ENCODE measurements around the gene SEL1L2. TPM values are rescaled to one million over a fixed set of nuclear protein-coding genes. Genes with fewer than 3 reads are reported as not detected.

The SEL1L2 gene, protein sequence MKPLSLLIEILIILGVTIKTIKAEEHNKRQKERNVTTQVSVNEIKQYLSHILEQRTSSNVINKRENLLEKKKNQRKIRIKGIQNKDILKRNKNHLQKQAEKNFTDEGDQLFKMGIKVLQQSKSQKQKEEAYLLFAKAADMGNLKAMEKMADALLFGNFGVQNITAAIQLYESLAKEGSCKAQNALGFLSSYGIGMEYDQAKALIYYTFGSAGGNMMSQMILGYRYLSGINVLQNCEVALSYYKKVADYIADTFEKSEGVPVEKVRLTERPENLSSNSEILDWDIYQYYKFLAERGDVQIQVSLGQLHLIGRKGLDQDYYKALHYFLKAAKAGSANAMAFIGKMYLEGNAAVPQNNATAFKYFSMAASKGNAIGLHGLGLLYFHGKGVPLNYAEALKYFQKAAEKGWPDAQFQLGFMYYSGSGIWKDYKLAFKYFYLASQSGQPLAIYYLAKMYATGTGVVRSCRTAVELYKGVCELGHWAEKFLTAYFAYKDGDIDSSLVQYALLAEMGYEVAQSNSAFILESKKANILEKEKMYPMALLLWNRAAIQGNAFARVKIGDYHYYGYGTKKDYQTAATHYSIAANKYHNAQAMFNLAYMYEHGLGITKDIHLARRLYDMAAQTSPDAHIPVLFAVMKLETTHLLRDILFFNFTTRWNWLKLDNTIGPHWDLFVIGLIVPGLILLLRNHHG
- total RNA-seq (1 to 10 TPM in 2 of 7 donors, under 1 TPM in 2, not detected in 3; 0.73 to 9.2 (median 2.8) TPM), polyA plus RNA-seq (1 to 10 TPM; 2.8 to 9.3 TPM)
- long read RNA-seq, donor 1 = 0 reads
- long read RNA-seq, donor 2, partial matches to known transcripts = 0 of 12 reads
- long read RNA-seq, donor 2, other reads (novel, unspliced or antisense) = 12 of 12 reads
- long read RNA-seq, donor 3, partial matches to known transcripts = 1 of 1 reads
- long read RNA-seq, donor 3, other reads (novel, unspliced or antisense) = 0 of 1 reads

DNA sequence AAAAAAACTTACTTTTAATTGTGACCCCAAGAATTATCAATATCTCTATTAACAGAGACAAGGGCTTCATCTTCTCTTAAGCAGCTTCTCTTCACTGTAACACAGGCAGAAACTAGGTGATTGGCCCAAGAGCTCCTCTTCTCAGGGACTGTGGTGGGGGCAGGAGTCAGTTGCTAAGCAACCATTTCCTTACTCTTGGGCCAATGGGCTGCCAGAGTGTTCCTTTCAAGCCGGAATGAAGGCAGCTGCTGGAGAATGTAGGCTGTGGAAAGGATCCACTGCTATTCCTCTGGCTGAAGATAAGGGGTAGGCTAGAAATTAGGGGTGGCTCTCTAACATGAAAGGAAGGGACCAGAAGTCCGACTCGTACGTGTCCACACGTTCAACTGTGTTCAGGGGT is at the start of gene SEL1L2:
Gene SEL1L2, minus strand, starts transcription at position 150 of the 400 bp plus-strand sequence. Its CDS starts 80 bp downstream, at position 70.
- Histone ChIP-seq H3K36me3 (no peaks in the 10 kb centered on the region), H3K27me3 (no peaks in the 10 kb centered on the region), H3K27ac (no peak within 1 kb of the TSS), H3K4me1 (ENCODE audit: insufficient read depth) (no peaks in the 10 kb centered on the region), H3K9me3 (peaks cover 2 to 4% of the 10 kb centered on the region in 2 donors), H3K4me3 (no peak within 1 kb of the TSS)
- WGBS, 3 donors = 39 to 46% (median 42%) methylated on average over 5 of the region's 5 CpGs
- TF ChIP-seq, protein P1, sequence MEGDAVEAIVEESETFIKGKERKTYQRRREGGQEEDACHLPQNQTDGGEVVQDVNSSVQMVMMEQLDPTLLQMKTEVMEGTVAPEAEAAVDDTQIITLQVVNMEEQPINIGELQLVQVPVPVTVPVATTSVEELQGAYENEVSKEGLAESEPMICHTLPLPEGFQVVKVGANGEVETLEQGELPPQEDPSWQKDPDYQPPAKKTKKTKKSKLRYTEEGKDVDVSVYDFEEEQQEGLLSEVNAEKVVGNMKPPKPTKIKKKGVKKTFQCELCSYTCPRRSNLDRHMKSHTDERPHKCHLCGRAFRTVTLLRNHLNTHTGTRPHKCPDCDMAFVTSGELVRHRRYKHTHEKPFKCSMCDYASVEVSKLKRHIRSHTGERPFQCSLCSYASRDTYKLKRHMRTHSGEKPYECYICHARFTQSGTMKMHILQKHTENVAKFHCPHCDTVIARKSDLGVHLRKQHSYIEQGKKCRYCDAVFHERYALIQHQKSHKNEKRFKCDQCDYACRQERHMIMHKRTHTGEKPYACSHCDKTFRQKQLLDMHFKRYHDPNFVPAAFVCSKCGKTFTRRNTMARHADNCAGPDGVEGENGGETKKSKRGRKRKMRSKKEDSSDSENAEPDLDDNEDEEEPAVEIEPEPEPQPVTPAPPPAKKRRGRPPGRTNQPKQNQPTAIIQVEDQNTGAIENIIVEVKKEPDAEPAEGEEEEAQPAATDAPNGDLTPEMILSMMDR (IDR thresholded peaks at IDR 0.05) = no peak
- TF ChIP-seq POLR2A (IDR thresholded peaks at IDR 0.05) (no peak), EP300 (IDR thresholded peaks at IDR 0.05) (no peak)
- intact Hi-C loops (cut with DNase I) = no loop called here
- DNase-seq = no peak

DNA sequence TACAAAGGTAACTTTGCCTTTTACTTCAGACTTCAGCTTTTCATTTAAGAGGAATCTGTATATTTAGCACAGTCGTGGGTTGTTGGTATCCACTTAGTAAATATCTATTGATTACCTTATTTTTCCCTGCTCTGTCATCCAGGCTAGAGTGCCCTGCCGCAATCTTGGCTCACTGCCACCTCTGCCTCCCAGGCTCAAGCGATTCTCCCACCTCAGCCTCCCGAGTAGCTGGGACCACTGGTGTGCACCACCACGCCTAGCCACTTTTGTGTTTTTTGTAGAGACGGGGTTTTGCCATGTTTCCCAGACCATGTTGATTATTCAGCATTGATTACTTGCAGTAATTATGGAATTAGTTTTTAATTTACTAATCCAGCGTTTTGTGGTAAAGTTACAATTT is 46.2 kb upstream of the SEL1L2 start:
- no peaks in the 10 kb centered on the region for H3K27me3 ChIP-seq
- no peak overlapping the region for H3K4me3 ChIP-seq
- H3K27ac ChIP-seq = no peak overlapping the region
- no peak for DNase-seq
- no peaks in the 10 kb centered on the region for H3K36me3 ChIP-seq
- TF ChIP-seq, protein P1 (IDR thresholded peaks at IDR 0.05) = no peak
- TF ChIP-seq EP300 (IDR thresholded peaks at IDR 0.05) = no peak
- TF ChIP-seq POLR2A (IDR thresholded peaks at IDR 0.05) = no peak
- H3K4me1 ChIP-seq (ENCODE audit: insufficient read depth) = no peaks in the 10 kb centered on the region
- WGBS, 3 donors = 96 to 97% (median 96%) methylated on average over 7 of the region's 7 CpGs
- intact Hi-C loops (cut with DNase I) = no loop called here
- no peaks in the 10 kb centered on the region for H3K9me3 ChIP-seq

DNA sequence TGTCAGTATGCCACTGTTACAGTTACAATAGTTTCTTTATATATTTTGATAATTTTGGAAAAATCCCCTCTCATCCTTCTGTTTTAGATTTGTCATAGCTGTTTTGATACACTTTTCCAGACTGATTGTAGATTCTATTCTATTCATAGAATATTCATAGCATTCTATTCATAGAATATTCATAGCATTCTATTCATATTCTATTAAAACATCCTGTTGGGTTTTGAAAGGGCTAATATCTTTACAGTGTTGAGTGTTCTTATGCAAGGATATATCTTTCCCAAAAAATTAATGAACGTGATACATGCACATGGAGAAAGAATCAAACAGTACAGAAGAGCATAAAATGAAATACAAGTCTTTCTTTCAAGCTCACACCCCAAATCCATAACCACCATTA is 42.9 kb upstream of the SEL1L2 start:
- no peak for DNase-seq
- H3K27ac ChIP-seq = no peak overlapping the region
- H3K4me1 ChIP-seq (ENCODE audit: insufficient read depth) = no peaks in the 10 kb centered on the region
- intact Hi-C loops (cut with DNase I) = no loop called here
- WGBS, 3 donors = 83 to 91% (median 91%) methylated on average over 1 of the region's 1 CpG
- TF ChIP-seq POLR2A (IDR thresholded peaks at IDR 0.05) (no peak), EP300 (IDR thresholded peaks at IDR 0.05) (no peak)
- TF ChIP-seq, protein P1 (IDR thresholded peaks at IDR 0.05) = no peak
- no peaks in the 10 kb centered on the region for H3K27me3 ChIP-seq
- no peak overlapping the region for H3K4me3 ChIP-seq
- no peaks in the 10 kb centered on the region for H3K36me3 ChIP-seq
- no peaks in the 10 kb centered on the region for H3K9me3 ChIP-seq

DNA sequence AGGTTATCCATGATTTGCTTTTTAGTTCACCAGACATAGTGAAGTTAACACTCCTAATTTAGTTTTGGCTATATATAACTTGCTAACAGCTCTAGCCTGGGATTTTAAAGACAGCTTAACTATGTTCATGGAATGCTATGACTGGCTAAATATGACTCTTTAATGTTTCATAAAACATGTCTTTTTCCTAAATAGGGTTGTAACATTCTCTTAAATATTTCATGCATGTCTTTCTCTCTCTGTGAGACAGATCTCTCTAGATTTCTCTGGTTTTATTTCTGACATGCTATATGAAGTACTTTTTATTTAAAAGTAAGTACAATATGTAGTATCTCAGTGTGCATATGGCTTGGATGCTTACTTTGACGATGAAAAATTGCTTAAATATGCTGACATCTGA is 40.6 kb upstream of the SEL1L2 start:
- Histone ChIP-seq H3K4me1 (ENCODE audit: insufficient read depth) (no peaks in the 10 kb centered on the region), H3K9me3 (no peaks in the 10 kb centered on the region), H3K36me3 (no peaks in the 10 kb centered on the region), H3K27ac (no peak overlapping the region), H3K4me3 (no peak overlapping the region), H3K27me3 (no peaks in the 10 kb centered on the region)
- TF ChIP-seq POLR2A (IDR thresholded peaks at IDR 0.05) (no peak), EP300 (IDR thresholded peaks at IDR 0.05) (no peak)
- TF ChIP-seq, protein P1 (IDR thresholded peaks at IDR 0.05) = no peak
- intact Hi-C loops (cut with DNase I) = no loop called here
- WGBS, 3 donors = 86 to 96% (median 89%) methylated on average over 1 of the region's 1 CpG
- DNase-seq = no peak

Data from ovary (tissue), 10 donors.